Progenitor cell of endocrine pancreas (in vitro differentiated cells): ENCODE measurements around the gene SUSD3. TPM values are rescaled to one million over a fixed set of nuclear protein-coding genes. Genes with fewer than 3 reads are reported as not detected.

Source experiments
- DNase-seq: peaks from one replicate; pipeline ENCODE4 v3.0.0; 2021; ENCODE audit warnings: low spot score; ENCODE audit not compliant: unreplicated experiment
- H3K27ac Mint-ChIP-seq: 2 replicates; pipeline ENCODE4 v1.8.0; 2021; ENCODE audit warnings: mild to moderate bottlenecking, moderate library complexity, mixed read lengths
- H3K27me3 Mint-ChIP-seq: 2 replicates; pipeline ENCODE4 v1.8.0; 2021; ENCODE audit warnings: mixed read lengths
- H3K36me3 Mint-ChIP-seq: 2 replicates; pipeline ENCODE4 v1.8.0; 2022; ENCODE audit warnings: mixed read lengths; ENCODE audit not compliant: insufficient read depth
- H3K4me1 Mint-ChIP-seq: 2 replicates; pipeline ENCODE4 v1.8.0; 2021; ENCODE audit warnings: low read depth, mixed read lengths
- H3K4me3 Mint-ChIP-seq: 2 replicates; pipeline ENCODE4 v1.8.0; 2021; ENCODE audit warnings: low read depth, mild to moderate bottlenecking, moderate library complexity, mixed read lengths
- H3K9me3 Mint-ChIP-seq: 2 replicates; pipeline ENCODE4 v1.8.0; 2021; ENCODE audit warnings: low read depth, mixed read lengths
- total RNA-seq: library from RNA; stranded (reverse); gene quantifications from 2 replicates; pipeline ENCODE4 v1.2.1, GENCODE V29; 2021
- TF ChIP-seq, protein P1 (sequence below): fragments of 200-600 bp; sonication (generic); IDR thresholded peaks from one replicate; pipeline ENCODE4 v1.5.0; 2021; ENCODE audit warnings: antibody characterized with exemption, mild to moderate bottlenecking; ENCODE audit not compliant: unreplicated experiment

Gene SUSD3
- total RNA-seq, 1 donor from 2014 or later = 0.43 TPM

DNA sequence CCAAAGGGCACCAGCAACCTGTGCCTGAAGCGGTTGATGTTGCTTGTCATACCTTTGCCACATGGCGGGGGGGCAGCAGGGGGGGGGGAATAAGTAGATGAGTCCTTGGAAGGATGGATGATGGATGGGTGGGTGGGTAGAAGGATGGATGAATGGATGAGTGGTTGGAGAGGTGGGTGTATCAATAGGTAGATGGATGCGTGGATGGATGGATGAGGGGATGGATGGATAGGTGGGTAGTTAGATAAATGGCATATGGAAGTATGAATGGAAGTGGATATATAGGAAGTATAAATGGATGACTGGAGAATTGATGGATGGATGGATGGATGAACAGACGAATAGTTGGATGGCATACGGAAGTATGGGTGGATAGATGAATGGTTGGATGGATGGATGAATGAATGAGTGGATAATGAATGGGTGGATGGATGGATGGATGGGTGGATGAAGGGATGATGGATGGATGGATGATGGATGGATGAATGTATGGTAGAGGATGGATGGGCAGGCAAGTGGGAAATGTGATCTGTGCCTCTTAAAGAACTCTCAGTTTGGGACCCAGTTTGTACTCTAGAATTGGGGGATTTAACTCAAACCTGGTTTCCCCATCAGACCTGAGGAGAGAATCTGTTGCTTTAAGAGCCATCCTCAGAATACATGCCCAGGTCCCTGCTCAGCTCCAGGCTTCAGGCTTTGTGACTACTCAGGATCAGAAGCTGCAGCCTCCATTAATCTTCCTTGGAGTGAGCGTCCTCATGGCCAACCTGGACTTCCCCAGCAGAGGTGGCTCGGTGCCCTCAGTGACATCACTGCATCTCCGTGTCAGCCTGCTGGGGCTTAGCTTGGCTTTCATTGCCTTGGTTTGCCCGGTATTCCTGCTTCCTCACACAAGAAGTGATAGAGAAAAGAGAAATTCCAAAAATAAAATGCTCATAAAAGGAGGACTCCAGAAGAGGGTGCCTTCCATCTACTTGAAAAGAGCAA lies 27.6 kb upstream of the SUSD3 start:
- Mint-ChIP-seq H3K4me1 (peaks cover under 1% of the 10 kb centered on the region), H3K27ac (no peak overlapping the region), H3K27me3 (peaks cover 3% of the 10 kb centered on the region), H3K9me3 (no peaks in the 10 kb centered on the region), H3K36me3 (peaks cover 1% of the 10 kb centered on the region), H3K4me3 (no peak overlapping the region)
- TF ChIP-seq, protein P1, sequence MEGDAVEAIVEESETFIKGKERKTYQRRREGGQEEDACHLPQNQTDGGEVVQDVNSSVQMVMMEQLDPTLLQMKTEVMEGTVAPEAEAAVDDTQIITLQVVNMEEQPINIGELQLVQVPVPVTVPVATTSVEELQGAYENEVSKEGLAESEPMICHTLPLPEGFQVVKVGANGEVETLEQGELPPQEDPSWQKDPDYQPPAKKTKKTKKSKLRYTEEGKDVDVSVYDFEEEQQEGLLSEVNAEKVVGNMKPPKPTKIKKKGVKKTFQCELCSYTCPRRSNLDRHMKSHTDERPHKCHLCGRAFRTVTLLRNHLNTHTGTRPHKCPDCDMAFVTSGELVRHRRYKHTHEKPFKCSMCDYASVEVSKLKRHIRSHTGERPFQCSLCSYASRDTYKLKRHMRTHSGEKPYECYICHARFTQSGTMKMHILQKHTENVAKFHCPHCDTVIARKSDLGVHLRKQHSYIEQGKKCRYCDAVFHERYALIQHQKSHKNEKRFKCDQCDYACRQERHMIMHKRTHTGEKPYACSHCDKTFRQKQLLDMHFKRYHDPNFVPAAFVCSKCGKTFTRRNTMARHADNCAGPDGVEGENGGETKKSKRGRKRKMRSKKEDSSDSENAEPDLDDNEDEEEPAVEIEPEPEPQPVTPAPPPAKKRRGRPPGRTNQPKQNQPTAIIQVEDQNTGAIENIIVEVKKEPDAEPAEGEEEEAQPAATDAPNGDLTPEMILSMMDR = no peak
- DNase-seq = no peak

DNA sequence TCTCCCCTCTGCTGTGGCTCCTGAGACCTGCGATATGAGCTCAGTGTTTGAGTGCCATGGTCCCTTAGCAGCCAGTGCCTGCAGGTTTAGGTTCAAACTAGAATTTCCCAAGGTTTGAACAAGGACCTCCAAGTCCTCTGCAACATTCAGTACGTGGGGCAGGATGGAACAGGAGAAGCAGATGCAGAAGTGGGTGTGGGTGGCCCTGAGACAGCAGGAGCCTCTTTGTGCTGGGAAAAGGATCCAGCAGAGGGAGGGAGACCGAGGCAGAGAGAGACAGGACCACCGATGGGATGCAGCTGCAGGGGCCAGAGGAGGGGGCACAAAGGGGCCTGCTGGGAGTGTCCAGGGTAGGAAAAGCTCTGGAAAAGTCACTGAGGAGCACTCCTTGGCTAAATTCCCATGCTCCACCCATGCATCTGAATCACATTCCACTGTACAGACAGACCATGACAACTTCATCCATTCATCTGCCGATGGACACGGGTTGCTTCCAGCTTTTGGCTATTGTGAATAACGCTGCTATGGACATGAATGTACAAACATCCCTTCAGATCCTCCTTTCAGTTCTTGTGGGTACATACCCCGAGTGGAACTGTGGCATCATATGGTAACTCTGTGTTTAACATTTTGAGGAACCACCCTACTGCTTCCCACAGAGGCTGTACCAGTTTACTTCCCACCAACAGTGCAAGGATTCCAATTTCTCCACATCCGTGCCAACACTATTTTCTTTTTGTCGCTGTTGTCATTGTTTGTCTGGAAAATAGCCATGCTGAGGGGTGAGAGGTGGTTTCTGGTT lies 26.7 kb upstream of the SUSD3 start:
- H3K4me3 Mint-ChIP-seq = no peak overlapping the region
- DNase-seq = no peak
- peaks cover 3% of the 10 kb centered on the region for H3K27me3 Mint-ChIP-seq
- H3K27ac Mint-ChIP-seq = no peak overlapping the region
- no peaks in the 10 kb centered on the region for H3K9me3 Mint-ChIP-seq
- peaks cover 1% of the 10 kb centered on the region for H3K36me3 Mint-ChIP-seq
- TF ChIP-seq, protein P1 = no peak
- H3K4me1 Mint-ChIP-seq = peaks cover 1% of the 10 kb centered on the region

- TF ChIP-seq, protein P1 = no peak
- Mint-ChIP-seq H3K4me1 (peaks cover 1% of the 10 kb centered on the region), H3K9me3 (no peaks in the 10 kb centered on the region), H3K4me3 (no peak overlapping the region), H3K27me3 (peaks cover 3% of the 10 kb centered on the region), H3K36me3 (peaks cover 1% of the 10 kb centered on the region), H3K27ac (no peak overlapping the region)
- DNase-seq = no peak
Observed at GRCh38 chr9:93032545-93032944, 26.0 kb upstream of the SUSD3 start.

- no peak overlapping the region for H3K4me3 Mint-ChIP-seq
- H3K9me3 Mint-ChIP-seq = no peaks in the 10 kb centered on the region
- H3K27ac Mint-ChIP-seq = no peak overlapping the region
- peaks cover 3% of the 10 kb centered on the region for H3K27me3 Mint-ChIP-seq
- TF ChIP-seq, protein P1 = no peak
- no peak for DNase-seq
- H3K36me3 Mint-ChIP-seq = peaks cover 1% of the 10 kb centered on the region
- H3K4me1 Mint-ChIP-seq = peaks cover 1% of the 10 kb centered on the region
Observed at GRCh38 chr9:93033531-93033930, 25.0 kb upstream of the SUSD3 start.

DNA sequence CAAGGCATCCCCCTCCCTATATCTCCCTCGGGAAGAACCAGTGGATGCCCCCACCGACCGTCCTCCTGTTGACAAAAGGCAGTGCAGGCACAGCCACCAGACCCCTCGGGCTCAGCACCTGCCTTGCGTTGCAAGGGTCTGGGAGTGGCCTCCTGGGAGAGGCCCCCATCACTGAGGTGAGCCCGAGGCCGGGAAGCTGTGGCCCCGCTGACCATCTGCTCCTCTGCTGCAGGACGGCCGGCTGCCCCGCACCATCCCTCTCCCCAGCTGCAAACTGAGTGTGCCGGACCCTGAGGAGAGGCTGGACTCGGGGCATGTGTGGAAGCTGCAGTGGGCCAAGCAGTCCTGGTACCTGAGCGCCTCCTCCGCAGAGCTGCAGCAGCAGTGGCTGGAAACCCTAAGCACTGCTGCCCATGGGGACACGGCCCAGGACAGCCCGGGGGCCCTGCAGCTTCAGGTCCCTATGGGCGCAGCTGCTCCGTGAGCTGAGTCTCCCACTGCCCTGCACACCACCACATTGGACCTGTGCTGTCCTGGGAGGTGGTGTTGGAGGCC lies 23.3 kb upstream of the SUSD3 start:
- no peaks in the 10 kb centered on the region for H3K9me3 Mint-ChIP-seq
- no peak overlapping the region for H3K27ac Mint-ChIP-seq
- peaks cover 3% of the 10 kb centered on the region for H3K27me3 Mint-ChIP-seq
- no peak overlapping the region for H3K4me3 Mint-ChIP-seq
- H3K4me1 Mint-ChIP-seq = peaks cover 1% of the 10 kb centered on the region
- TF ChIP-seq, protein P1 = no peak
- no peak for DNase-seq
- peaks cover 1% of the 10 kb centered on the region for H3K36me3 Mint-ChIP-seq
